Muscle of arm (tissue), 12 donors: ENCODE results near the gene CPLX1. TPM values are rescaled to one million over a fixed set of nuclear protein-coding genes. Genes with fewer than 3 reads are reported as not detected.

Source experiments
- DNase-seq: peaks from one replicate; pipeline ENCODE4 v3.0.0-alpha.2; 2013
- polyA plus RNA-seq, 12 donors: library from polyadenylated mRNA; unstranded; fragments of 120-200 nt; gene quantifications; one replicate each; pipeline ENCODE4 v1.2.1, GENCODE V29; 2013; ENCODE audit not compliant: insufficient read length in 12 of 12

Gene CPLX1
- polyA plus RNA-seq, 12 donors = 0.12 to 1.7 (median 0.33) TPM; not detected in 2

DNA sequence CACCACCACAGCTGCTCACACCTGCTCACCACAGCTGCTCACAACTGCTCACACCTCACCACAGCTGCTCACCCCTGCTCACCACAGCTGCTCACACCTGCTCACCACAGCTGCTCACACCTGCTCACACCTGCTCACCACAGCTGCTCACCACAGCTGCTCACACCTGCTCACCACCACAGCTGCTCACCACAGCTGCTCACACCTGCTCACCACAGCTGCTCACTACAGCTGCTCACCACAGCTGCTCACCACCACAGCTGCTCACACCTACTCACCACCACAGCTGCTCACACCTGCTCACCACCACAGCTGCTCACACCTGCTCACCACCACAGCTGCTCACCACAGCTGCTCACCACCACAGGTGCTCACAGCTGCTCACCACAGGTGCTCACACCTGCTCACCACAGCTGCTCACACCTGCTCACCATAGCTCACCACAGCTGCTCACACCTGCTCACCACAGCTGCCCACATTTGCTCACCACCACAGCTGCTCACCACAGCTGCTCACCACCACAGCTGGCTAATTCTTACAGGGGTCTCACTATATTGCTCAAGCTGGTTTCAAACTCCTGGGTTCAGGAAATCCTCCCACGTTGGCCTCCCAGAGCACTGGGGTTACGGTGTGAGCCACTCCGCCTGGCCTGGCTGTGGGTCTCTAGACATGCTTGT, 30.4 kb upstream of the CPLX1 start:
- no peak for DNase-seq

DNA sequence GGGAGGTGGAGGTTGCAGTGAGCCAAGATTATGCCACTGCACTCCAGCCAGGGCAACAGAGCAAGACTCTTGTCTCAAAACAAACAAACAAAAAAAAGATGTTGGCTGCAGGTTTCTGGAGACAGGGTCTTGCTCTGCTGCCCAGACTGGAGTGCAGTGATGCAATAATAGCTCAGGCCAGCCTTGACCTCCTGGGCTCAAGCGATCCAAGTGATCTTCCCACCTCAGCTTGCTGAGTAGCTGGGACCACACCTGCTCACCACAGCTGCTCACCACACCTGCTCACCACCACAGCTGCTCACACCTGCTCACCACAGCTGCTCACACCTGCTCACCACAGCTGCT, 29.9 kb upstream of the CPLX1 start:
- no peak for DNase-seq

DNA sequence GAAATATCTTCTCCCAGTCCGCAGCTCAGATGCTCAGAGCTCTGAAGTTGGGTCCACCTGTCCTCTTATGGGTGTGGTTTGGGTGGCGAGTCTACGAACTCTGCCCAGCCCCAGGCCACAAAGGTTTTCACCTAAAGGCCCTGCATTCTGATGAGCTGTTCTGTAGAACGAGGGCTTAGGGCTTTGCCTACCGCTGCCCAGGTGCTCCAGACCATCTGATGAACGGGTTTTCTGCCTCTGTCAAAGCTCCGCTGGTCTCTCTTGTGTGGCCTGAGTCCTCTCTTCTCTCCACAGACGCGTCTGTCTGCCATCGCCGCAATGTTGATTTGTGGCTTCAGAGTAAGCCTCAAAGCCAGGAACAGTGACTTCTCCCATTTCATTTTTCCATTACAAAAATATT, 28.4 kb upstream of the CPLX1 start:
- DNase-seq = no peak

DNA sequence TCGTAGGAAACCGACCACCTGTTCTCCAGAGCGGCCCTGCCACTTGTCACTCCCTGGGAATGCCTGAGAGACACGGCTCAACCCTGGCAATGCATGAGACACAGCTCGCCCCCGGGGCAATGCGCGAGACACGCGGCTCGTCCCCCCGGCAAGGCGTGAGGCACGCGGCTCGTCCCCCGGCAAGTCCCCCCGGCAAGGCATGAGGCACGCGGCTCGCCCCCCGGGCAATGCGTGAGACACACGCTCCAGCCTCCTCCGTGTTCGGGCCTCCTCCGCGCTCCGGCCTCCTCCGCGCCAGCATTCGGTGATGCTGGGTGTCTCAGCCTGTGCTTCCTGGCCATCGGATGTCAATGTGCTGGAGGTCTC, 27.5 kb upstream of the CPLX1 start:
- no peak for DNase-seq

DNA sequence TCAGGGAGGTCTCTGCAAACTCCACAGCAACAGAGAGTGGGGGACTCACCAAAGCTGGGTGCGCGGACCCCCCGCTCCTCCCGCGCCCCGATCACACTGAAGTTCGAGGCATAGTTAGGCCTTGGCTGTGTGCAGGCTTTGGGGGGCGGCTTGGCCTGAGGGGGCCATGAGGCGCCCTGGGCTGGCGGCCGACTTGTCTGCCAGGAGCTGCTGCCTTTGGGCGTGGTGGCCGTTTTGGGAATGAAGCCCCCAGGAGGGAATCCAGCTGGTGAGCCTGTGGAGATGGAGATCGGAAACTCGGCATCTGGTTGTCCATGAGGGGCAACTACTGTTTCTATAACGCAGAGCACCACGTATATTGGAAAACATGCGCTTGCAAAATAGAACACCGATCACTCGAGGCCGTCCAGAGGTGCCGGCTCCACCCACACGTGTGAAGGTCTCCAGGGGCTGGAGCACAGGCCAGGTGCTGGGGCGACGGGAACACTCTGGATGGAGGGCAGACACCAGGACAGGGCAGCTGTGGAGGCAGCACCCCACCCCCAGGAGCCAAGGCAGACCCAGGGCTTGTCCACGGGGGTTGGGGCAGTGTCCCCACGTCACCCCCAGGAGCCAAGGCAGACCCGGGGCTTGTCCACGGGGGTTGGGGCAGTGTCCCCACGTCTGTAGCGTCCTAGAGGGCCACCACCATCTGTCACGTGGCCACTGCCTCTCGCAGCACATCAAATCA, 25.9 kb upstream of the CPLX1 start:
- DNase-seq = no peak

DNA sequence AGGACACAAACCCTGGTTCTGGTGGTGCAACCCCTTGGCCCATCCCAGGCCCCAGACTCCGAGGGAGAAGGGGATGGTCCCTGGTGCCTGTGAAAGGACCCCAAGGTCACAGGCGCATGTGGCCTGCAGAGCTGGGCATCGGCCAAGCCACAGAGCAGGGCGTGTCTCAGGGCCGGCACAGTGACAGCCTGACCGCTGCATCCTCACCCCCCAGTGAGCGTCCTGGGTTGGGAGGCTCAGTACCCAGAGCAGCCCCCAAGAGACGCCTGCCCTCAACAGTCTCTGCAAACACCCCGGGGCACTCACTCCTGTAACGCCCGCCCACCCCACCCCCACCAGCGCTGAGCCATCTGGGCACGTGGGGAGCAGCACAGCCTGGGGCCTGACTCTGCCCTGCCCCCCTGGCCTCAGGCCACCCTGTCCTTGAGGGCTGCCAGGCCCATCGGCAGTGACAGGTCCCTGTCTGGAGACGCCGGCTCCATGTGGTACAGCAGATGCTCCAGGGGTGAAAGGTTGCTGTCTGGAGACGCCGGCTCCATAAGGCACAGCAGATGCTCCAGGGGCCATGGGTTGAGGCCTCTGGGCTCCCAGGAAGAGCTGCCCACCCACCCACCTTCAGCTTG, 24.5 kb upstream of the CPLX1 start:
- no peak for DNase-seq

DNA sequence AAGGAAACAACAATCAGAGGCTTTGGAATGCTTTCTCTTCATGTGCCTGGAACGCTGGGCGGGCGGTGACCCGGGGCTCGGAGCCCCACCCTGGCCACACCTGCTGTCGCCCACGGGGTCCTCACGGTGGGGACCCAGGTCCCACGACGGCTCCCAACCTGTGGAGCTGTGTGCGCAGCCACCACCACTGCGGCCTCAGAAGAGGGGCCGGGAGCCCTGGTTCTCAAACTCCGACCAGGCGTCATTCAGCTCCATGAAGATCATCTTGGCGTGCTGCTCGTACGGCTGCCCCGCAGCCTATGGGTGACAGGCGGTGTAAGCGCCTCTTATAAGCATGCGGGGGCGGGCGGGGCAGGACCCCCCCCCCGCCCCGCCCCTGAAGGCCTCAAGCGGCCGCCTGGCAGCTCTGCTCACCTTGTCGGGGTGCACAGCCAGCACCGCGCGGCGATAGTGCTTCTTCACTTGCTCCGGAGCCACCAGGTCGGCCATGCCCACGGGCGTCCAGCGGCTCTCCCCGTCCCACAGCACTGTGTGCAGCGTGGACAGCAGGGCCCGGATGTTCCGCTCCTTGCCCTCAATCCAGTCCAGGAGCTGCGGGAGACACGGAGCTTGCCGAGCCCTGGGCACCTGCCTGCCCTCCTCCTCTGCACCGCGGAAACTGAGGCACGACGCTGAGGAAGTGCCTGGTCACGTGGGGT, 23.7 kb upstream of the CPLX1 start:
- DNase-seq = no peak

DNA sequence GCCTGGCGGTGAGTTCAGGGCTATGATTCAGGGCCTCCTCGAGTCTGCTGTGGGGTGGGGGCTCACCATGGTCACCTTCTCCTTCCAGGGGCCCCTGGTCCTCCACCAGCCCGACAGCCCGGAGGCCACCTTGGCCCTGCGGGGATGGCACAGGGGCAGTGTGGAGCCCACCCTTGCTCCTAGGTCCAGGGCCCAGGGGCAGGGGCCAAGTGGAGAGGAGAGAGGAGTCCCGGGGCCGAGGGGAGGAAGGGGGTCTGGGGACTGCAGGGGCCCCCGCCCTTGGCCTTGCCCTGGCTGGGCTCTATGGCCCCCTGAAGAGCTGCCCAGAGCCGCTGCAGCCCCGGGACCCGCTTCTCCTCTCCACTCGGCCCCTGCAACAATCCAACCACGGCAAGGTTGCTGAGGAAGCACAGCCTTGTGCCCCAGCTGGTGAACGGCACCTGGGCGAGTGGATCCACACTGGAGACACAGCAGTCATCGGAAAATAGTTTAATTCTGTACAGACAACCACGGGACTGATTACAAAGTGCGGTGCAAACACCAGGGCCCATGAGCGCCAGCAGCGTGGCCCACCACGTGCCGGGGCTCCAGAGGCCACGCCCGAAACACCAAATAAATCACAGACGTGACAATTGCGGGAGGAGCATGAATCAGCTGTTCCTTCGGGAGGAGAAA, 23.0 kb upstream of the CPLX1 start:
- DNase-seq = no peak

DNA sequence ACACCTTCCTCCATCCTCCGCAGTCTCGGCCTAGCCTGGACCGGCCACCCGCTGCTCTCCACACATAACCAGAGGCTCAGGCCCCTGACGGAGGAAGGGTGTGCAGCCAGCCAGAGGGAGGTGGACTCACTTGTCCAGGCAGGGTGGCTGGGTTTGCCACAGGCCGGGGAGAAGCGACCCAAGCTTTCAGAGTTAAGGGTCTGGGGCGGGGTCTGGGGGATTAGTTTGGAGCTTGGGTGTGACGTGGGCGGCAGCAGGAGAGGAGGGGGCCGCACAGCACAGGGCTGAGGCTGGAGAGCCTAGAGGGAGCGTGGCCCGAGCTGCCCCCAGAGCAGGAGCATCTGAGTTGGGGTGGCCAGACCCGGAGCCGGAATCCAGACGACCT, 22.4 kb upstream of the CPLX1 start:
- no peak for DNase-seq

DNA sequence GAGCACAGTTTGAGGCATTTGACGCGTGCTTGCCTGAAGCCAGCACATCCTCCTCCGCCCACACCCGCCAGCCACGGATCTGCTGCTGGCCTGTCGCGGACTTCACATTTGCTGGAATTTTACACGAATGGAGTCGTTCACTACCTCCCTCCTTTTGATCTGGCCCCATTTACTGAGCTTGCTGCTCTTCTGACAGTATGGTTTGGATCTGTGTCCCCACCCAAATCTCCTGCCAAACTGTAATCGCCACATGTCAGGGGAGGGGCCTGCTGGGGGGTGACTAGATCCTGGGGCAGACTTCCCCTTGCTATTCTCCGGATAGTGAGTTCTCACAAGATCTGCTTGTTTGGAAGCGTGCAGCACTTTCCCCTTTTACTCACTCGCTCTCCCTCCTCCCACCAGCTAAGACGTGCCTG, 19.9 kb upstream of the CPLX1 start:
- DNase-seq = no peak

DNA sequence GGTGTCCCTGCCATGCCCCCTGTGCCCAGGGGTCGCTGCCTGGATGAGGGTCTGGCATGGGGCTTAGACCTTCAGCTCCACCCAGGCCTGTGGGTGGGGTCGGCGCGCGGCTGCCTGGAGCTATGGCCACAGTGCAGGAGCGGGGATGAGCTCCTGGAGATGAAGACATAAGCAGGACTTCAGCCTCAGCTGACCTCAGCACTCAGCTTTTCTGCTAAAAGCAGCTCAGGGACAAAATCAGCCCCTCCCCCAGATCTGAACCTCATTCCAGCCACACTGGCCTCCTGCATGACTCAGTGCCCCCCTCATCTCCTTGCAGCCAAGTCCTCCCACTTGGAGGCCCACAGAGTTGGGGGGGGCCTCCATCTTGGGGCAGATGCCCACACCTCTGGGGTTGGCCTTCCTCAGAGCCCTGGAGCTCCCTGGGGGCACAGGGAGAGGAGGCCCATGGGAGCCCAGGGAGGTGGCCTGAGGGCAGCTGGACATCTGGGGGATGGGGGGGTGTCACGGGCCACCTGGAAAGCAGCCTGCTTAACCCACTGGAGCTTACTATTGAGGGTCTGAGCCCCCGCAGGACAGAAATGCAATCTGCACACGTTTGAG, 19.4 kb upstream of the CPLX1 start:
- DNase-seq = no peak

DNA sequence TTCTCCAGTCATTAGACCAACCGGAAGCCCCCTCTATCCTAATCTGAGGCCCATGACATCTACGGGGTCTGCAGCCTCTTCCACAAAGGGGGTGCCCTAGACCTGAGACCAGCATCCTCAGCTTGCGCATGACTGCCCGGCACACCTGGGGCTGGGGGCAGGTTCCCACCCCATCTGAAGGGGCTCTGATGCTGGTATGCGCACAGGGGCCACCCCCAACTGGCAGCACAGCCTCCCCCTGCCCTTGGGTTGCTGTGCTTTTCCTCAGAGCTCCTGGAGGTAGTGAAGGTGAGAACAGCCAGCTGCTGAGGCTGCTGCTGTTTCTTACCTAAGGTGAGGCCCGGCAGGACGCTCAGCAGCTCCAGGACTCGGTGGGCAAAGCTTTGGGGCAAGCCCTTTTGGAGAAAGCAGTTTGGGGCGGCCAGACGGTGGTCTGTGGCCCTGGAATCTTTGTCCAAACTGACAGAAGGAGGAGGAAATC, 18.9 kb upstream of the CPLX1 start:
- DNase-seq = no peak

DNA sequence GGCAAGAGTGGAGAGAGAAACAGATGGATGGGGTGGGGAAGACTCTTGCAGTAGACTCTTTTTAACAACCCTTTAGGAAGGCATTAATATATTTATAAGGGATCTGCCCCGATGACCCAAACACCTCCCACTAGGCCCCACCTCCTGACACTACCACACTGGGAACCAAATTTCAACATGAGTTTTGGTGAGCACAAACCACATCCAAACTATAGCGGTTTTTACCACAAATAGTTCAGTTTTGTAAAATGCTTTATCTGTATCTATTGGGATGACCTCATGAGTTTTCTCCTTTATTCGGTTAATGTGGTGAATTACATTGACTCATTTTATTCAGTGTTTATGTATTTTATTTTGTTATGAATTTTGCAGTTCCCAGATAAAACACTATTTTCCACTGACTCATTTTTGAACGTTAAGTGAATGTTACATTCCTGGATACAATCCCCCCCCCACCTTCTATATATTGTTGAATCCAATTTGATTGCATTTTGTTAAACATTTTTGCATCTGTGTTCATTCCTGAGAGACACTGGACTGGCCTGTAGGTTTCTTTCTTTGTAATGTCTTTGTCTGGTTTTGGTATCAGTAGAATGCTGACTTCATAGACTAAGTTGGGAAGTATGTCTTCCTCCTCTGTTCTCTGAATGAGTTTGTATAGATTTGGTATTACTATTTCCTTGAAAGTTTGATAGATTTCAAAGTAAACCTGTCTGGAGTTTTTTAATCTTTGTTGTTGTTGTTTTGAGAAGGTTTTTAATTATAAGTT, 13.9 kb upstream of the CPLX1 start:
- no peak for DNase-seq

DNA sequence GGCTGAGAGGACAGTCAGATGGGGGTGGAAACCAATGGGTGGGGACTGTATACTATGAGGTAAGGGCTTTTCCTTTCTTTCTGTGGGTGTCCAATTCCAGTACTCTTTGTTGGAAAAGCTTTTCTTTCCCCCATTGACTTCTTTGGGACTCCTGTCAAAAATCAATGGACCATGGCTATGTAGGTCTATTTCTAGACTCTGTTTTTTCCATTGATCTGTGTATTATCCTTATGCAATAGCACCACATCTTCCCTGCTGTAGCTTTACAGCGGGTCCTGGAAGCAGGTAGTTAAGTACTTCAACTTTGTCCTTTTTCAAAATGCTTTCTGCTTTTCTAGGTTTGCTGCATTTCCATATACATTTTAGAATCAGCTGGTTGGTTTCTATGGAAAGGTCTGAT, 11.8 kb upstream of the CPLX1 start:
- no peak for DNase-seq

DNA sequence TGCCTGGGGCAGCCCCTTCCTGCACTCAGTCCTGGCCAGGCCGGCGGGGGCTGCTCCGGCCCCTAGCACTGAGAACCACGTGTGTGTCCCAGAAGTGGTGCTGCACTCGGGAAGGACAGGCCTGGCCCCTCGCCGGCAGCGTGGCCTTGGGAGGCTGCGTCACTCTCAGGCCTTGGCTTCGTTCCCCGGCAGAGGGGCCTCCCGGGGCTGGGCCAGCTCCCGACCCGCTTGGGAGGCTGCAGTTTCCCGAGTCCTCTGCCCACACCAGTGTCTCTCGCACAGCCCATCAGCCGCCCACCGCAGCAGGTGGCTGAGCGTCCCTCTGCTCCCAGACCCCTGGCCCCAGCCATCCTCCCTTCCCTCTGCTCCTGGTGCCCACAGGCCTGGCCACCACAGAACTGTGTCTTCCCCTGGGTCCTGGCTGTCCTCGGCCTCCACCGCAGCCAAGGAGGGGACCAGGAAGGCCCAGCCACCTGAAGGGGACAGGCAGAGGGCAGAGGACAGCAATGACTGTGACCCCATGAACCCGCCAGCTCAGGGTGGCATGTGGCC, 10.9 kb upstream of the CPLX1 start:
- no peak for DNase-seq

DNA sequence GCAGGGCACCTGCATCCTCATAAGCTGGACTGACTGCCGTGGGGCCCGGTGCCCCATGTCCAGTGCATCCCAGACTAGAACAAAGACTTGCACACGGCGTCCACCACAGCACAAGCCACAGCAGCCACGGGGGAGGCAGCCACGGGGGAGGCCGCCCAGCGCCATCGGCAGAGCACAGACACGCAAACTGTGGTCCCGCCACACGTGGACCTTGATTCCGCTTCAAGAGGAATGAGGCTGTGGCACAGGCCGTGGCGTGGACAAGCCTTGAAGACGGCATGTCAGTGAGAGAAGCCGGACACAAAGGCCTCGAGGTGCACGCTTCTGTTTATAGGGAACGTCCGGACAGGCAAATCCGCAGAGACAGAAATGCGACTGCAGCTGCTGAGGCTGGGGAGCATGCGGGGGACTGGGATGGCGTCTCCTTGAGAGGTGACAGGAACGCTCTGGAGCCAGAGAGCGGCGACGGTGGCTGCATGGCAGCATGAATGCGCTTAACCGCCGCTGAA, 10.1 kb upstream of the CPLX1 start:
- no peak for DNase-seq

DNA sequence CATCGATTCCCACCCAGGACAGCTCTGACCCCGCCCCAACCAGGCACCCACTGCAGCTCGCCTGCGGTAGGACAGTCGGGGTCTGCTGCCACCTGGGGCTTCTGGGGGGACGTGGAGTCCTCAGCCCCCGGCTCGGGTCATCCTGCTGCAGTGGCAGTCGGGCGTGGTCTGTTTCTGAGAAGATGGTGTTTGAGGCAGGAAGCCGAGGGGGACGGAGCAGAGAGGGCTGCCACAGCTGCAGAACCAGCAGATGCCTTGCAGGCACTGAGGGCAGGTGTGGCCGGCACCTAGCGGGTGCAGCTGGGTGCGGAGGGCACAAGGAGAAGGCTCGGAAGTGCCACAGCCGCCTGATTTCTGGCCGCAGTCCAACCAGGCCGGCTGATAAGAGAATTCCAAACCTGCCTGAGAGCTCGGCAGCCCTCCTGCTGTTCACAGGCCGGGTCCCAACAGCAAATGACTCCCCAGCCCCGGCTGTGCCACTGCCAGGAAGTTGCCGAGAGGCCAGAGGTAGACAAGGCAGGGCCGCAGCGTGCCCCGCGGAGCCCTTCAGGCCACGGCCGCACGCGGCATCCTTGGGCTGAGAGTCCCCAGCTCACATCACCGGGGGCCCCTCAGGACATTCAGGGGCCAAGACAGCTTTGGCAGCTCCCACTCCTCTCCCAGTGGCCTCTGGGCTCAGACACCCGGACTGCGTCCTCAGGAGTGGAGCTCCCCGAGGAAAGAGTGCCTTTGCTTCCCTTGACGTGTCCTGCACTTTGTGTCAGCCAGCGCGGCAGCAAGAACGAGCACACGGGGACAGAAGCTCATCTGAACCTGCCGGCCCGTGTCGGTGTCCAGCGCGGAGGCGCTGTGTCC, 9.4 kb upstream of the CPLX1 start:
- DNase-seq = no peak

DNA sequence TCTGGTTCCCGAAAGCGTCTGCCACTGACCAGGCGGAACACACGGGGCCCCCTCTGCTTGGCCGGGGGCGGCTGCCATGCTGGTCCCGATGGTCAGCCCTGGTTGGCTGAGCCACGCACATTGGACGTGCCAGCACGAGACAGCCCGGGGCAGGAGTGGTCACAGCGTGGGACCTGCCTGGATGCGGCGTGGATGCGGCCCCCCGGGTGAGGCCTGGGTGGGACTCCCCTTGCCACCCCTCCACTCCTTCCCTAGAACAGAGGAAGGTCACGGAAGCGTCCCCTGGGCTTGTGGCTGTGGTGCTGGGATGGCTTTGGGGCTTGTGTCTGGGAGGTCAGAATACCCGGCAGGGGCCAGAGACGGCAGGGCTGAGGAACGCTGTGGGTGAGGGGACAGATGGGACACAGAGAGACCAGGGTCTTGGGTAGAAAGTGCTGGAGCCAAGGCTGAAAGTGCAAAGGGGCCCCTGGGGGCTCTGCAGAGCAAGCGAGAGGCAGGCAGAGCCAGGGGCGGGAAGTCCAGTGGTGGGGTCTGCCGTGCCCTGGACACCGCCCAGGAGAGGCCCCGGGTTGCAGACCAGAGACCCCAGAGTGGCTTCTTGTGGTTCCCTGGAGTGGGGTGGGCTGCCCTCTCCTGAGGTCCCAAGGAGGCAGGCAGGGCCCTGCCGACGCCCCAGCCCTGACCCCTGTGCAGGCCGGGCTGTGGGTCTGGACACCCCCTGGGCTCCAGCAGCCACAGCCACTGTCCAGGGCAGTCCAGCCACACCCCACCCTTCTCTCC, 8.6 kb upstream of the CPLX1 start:
- no peak for DNase-seq
